IPS DF 4.7 (cell line): ENCODE results near the gene STK24.

ENCODE experiments used
- DNase-seq: peaks from one replicate; pipeline ENCODE4 v3.0.0-alpha.2; 2013; ENCODE audit warnings: low spot score; ENCODE audit errors: extremely low read depth

The STK24 gene

GRCh38 chr13:98556968-98557631 lies 19.8 kb downstream of the STK24 start:
- no peak for DNase-seq

GRCh38 chr13:98556142-98556816 lies 20.6 kb downstream of the STK24 start:
- DNase-seq: no peak

- no peak for DNase-seq
Observed at GRCh38 chr13:98549728-98550317, 27.1 kb downstream of the STK24 start.

- DNase-seq: no peak
Observed at GRCh38 chr13:98549006-98549727, 27.7 kb downstream of the STK24 start.

- DNase-seq: no peak
Observed at GRCh38 chr13:98548230-98548629, 28.7 kb downstream of the STK24 start.

GRCh38 chr13:98547455-98547854 lies 29.5 kb downstream of the STK24 start:
- DNase-seq: no peak

- no peak for DNase-seq
Observed at GRCh38 chr13:98546402-98546801, 30.5 kb downstream of the STK24 start.

- no peak for DNase-seq
Observed at GRCh38 chr13:98544104-98544710, 32.7 kb downstream of the STK24 start.

- no peak for DNase-seq
Observed at GRCh38 chr13:98543378-98544103, 33.4 kb downstream of the STK24 start.

- DNase-seq: no peak
Observed at GRCh38 chr13:98542568-98543377, 34.1 kb downstream of the STK24 start.

GRCh38 chr13:98541701-98542203 lies 35.2 kb downstream of the STK24 start:
- DNase-seq: no peak

GRCh38 chr13:98541191-98541590 lies 35.7 kb downstream of the STK24 start:
- DNase-seq: no peak

- no peak for DNase-seq
Observed at GRCh38 chr13:98540476-98540875, 36.4 kb downstream of the STK24 start.

GRCh38 chr13:98539666-98540065 lies 37.2 kb downstream of the STK24 start:
- DNase-seq: no peak

- no peak for DNase-seq
Observed at GRCh38 chr13:98538876-98539275, 38.0 kb downstream of the STK24 start.

GRCh38 chr13:98537740-98538139 lies 39.2 kb downstream of the STK24 start:
- no peak for DNase-seq

GRCh38 chr13:98537306-98537705 lies 39.6 kb downstream of the STK24 start:
- no peak for DNase-seq

- no peak for DNase-seq
Observed at GRCh38 chr13:98536729-98537128, 40.2 kb downstream of the STK24 start.

- DNase-seq: no peak
Observed at GRCh38 chr13:98535501-98536354, 41.2 kb downstream of the STK24 start.
